Stomach (tissue), 4 donors: ENCODE results near the gene CCHCR1.

ENCODE experiments used
- EP300 ChIP-seq: sonication (generic); formaldehyde crosslinking; IDR thresholded peaks from one replicate; pipeline ENCODE4 v1.6.1; 2017; ENCODE audit warnings: antibody characterized with exemption
- POLR2A ChIP-seq, 4 donors: fragments of 450-650 bp; IDR thresholded peaks; one replicate each; pipeline ENCODE4 v1.6.1; 2016; ENCODE audit warnings: antibody characterized with exemption in 4 of 4, control low read depth in 2 of 4, mild to moderate bottlenecking in 1 of 4, moderate library complexity in 1 of 4
- POLR2AphosphoS5 ChIP-seq, 3 donors: sonication (generic); formaldehyde crosslinking; IDR thresholded peaks; one replicate each; pipeline ENCODE4 v1.6.1; 2016; ENCODE audit warnings: antibody characterized with exemption in 3 of 3
- TF ChIP-seq, protein P1 (sequence below), 7 experiments: fragments of 450-650 bp in 4 of 7; fragments of 200-600 bp in 3 of 7; sonication (generic) in 3 of 7; IDR thresholded peaks; one replicate each; pipeline ENCODE4 v1.5.1; 2016 to 2019; ENCODE audit warnings: antibody characterized with exemption in 7 of 7, control low read depth in 2 of 7, mild to moderate bottlenecking in 1 of 7

- no peak for TF ChIP-seq POLR2A (IDR thresholded peaks at IDR 0.05)
- TF ChIP-seq, protein P1, sequence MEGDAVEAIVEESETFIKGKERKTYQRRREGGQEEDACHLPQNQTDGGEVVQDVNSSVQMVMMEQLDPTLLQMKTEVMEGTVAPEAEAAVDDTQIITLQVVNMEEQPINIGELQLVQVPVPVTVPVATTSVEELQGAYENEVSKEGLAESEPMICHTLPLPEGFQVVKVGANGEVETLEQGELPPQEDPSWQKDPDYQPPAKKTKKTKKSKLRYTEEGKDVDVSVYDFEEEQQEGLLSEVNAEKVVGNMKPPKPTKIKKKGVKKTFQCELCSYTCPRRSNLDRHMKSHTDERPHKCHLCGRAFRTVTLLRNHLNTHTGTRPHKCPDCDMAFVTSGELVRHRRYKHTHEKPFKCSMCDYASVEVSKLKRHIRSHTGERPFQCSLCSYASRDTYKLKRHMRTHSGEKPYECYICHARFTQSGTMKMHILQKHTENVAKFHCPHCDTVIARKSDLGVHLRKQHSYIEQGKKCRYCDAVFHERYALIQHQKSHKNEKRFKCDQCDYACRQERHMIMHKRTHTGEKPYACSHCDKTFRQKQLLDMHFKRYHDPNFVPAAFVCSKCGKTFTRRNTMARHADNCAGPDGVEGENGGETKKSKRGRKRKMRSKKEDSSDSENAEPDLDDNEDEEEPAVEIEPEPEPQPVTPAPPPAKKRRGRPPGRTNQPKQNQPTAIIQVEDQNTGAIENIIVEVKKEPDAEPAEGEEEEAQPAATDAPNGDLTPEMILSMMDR (IDR thresholded peaks at IDR 0.05): no peak
- no peak for TF ChIP-seq POLR2AphosphoS5 (IDR thresholded peaks at IDR 0.05)
- TF ChIP-seq EP300: no peak
These were observed 44.9 kb upstream of the CCHCR1 start for GRCh38 chr6:31202259-31203166.
